ENCODE data around the gene CELF4. TPM values are rescaled to one million over a fixed set of nuclear protein-coding genes. Genes with fewer than 3 reads are reported as not detected.

The CELF4 gene
- total RNA-seq, 2 experiments from 2014 or later = not detected

DNA sequence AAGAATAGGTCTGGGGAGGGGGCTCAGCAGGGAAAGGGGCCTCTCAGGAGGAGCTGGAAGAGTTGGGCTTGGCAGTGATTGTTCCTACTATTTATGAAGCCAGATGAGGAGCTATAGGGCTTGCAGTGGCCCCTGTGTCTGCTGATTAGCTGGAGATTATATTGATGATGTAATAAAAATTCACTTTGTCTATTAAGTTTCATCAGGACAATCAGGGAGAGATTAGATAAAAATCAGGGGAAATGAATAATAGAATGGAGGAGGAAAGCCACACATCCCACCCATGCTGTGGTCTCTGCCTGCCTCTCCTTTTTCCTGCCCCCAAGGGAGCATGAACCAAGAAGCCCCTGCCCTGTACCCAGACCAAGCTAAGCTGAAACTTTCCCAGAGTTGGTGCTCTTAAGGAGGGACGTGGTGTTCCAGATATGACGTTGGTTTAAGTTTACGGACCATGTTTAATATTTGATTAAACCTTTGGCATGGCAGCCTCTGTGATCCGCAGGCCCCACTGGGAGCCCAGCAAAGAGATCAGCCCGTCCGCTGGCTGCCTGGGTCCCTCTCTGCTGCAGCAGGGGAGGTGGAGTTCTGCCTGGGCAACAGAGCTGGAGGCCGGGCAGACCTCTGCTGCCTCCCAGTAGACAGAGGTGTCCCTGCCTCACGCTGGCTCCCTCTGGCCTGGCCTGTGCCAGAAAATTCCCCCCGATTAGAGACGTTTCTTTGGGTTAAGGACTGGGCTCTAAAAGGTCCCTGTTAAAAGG lies 15.3 kb downstream of the CELF4 start:
- peaks cover 1% of the 10 kb centered on the region for H3K27me3 Mint-ChIP-seq
- POLR2A ChIA-PET = no interaction called here
- no peaks in the 10 kb centered on the region for H3K9me3 Mint-ChIP-seq
- H3K4me1 Mint-ChIP-seq = no peaks in the 10 kb centered on the region
- DNase-seq (no peak), ATAC-seq (ENCODE audit: low read depth) (no peak)
- no peak overlapping the region for H3K4me3 Mint-ChIP-seq
- no peak overlapping the region for H3K27ac Mint-ChIP-seq
- H3K36me3 Mint-ChIP-seq = no peaks in the 10 kb centered on the region

DNA sequence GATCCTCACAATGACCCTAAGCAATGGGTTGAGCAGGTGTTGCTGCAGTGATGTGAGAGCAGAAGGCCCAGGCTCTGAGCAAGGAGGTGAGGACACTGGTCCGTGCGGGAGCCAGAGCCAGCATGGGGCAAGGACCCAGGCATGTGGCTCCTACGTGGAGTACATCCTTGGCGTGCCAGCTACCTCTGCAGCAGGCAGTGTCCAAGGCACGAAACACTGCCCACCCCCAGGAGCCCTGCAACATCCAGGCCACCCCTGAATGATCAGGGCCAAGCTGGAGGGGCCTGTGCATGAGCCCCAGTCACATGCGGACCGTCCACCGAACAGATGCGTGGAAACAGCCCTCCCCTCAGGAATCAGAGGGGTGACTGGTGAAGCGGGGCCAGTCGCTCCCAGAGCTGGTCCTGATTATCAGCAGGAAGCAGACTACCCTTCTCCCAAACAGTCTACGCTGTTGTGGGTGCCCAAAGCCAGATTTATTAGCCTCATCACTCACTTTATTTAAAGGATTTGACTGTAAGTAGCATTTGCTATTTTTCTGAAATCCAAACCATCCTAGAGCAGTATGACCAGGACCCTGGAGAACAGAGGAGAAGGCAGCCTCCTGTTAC lies 16.8 kb downstream of the CELF4 start:
- no peaks in the 10 kb centered on the region for H3K4me1 Mint-ChIP-seq
- H3K4me3 Mint-ChIP-seq = no peak overlapping the region
- no peak overlapping the region for H3K27ac Mint-ChIP-seq
- DNase-seq = no peak
- H3K36me3 Mint-ChIP-seq = no peaks in the 10 kb centered on the region
- POLR2A ChIA-PET = no interaction called here
- ATAC-seq (ENCODE audit: low read depth) = no peak
- H3K9me3 Mint-ChIP-seq = no peaks in the 10 kb centered on the region
- peaks cover 1% of the 10 kb centered on the region for H3K27me3 Mint-ChIP-seq

GRCh38 chr18:37547196-37547827 lies 18.3 kb downstream of the CELF4 start:
- Mint-ChIP-seq H3K9me3 (no peaks in the 10 kb centered on the region), H3K27me3 (peaks cover 1% of the 10 kb centered on the region), H3K27ac (no peak overlapping the region), H3K36me3 (no peaks in the 10 kb centered on the region), H3K4me3 (no peak overlapping the region), H3K4me1 (no peaks in the 10 kb centered on the region)
- POLR2A ChIA-PET = no interaction called here
- DNase-seq (no peak), ATAC-seq (ENCODE audit: low read depth) (no peak)

DNA sequence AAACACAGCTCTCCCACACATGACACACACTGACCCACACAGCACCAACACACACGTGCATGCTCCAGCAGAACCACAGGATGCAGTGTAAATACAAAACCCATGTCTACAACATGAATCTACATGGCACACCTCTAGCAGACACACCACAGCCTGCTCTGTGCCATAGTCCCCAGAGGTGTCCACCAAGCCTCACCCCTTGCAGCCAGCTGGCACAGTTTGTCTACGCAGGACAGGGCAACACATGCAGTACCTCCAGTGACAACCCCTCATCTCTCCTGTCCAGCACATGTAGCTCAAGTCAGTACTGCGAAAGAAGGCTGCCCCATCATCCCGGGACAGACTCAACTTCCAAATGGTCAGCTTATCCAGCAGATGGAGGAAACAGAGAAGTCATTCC lies 18.9 kb downstream of the CELF4 start:
- H3K36me3 Mint-ChIP-seq = no peaks in the 10 kb centered on the region
- H3K4me3 Mint-ChIP-seq = no peak overlapping the region
- DNase-seq (no peak), ATAC-seq (ENCODE audit: low read depth) (no peak)
- peaks cover 2% of the 10 kb centered on the region for H3K27me3 Mint-ChIP-seq
- POLR2A ChIA-PET = no interaction called here
- H3K4me1 Mint-ChIP-seq = no peaks in the 10 kb centered on the region
- H3K9me3 Mint-ChIP-seq = no peaks in the 10 kb centered on the region
- H3K27ac Mint-ChIP-seq = no peak overlapping the region

GRCh38 chr18:37546272-37546537 lies 19.4 kb downstream of the CELF4 start:
- DNase-seq = no peak

DNA sequence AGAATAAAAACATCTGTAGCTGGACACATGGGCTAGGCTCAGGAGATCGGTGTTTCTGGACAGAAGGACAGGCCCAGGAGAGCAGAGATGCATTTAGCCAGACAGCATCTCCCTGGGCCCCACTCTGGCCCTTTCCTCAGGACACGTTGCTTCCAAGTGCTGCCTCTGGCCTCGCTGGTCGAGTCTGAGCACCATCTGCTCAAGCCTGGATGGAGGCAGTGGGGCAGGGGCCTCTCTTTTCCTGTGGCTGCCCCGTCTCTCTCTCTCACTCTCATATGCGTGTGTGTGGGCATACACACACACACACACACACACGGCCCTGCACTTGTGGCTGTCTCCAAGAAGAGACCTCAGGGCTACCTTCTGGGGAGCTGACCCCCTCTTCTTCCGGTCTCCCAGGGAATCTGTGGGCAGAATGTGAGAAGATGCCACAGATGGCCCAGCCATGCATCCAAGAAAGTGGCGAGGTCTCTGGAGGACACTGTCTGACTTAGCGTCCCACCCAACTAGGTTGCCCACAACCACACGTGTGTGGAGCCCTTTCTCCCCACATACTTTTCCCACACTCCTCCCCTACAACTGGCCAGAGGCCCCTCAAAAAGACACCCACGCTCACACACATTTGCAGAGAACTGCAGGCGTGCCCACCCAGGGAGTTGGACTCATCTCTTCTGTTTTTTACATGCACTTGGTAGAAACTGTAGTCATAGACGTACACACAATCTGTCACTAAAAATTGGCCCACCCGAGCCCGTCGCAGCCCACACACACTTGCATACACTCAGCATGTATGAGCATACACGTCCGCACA lies 19.9 kb downstream of the CELF4 start:
- DNase-seq = no peak
- H3K27me3 Mint-ChIP-seq = peaks cover 4% of the 10 kb centered on the region
- no peak overlapping the region for H3K27ac Mint-ChIP-seq
- H3K4me3 Mint-ChIP-seq = no peak overlapping the region
- POLR2A ChIA-PET = no interaction called here
- no peaks in the 10 kb centered on the region for H3K9me3 Mint-ChIP-seq
- no peaks in the 10 kb centered on the region for H3K36me3 Mint-ChIP-seq
- H3K4me1 Mint-ChIP-seq = no peaks in the 10 kb centered on the region
- no peak for ATAC-seq (ENCODE audit: low read depth)

More at GRCh38 chr18:37546272-37546537, 19.4 kb downstream of the CELF4 start:
- Mint-ChIP-seq H3K4me1 (no peaks in the 10 kb centered on the region), H3K9me3 (no peaks in the 10 kb centered on the region), H3K4me3 (no peak overlapping the region), H3K27me3 (peaks cover 4% of the 10 kb centered on the region), H3K27ac (no peak overlapping the region), H3K36me3 (no peaks in the 10 kb centered on the region)
- no peak for ATAC-seq (ENCODE audit: low read depth)
- POLR2A ChIA-PET = no interaction called here

GRCh38 chr18:37544713-37545112 lies 20.9 kb downstream of the CELF4 start:
- H3K4me1 Mint-ChIP-seq = no peaks in the 10 kb centered on the region
- peaks cover 2% of the 10 kb centered on the region for H3K27me3 Mint-ChIP-seq
- POLR2A ChIA-PET = no interaction called here
- DNase-seq (no peak), ATAC-seq (ENCODE audit: low read depth) (no peak)
- H3K27ac Mint-ChIP-seq = no peak overlapping the region
- H3K9me3 Mint-ChIP-seq = no peaks in the 10 kb centered on the region
- H3K36me3 Mint-ChIP-seq = no peaks in the 10 kb centered on the region
- no peak overlapping the region for H3K4me3 Mint-ChIP-seq

DNA sequence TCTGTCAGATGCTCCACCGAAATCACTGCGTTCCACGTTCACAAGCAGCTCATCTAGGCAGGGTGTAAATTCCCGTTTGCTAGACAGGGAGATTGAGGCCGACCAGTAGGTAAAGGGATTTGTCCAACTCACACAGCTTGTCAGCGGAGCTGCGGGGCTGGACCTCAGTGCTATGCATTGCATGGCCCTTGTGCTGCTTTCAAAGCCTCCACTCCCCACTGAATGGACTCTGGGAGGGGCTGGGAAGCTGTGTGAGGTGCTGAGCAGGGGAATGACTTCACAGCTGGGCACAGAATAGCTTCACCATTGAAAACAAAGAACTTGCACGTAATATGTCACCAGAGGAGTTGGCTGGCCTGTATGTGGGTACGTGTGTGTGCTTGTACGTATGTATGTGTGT lies 21.4 kb downstream of the CELF4 start:
- Mint-ChIP-seq H3K27ac (no peak overlapping the region), H3K9me3 (no peaks in the 10 kb centered on the region), H3K27me3 (peaks cover 2% of the 10 kb centered on the region), H3K36me3 (no peaks in the 10 kb centered on the region), H3K4me3 (no peak overlapping the region), H3K4me1 (no peaks in the 10 kb centered on the region)
- no peak for ATAC-seq (ENCODE audit: low read depth)
- no peak for DNase-seq
- POLR2A ChIA-PET = interaction anchor here (0.6 kb wide), 1 partner anchor 233 kb away, joined by 3 read pairs; no protein-coding TSS in a partner anchor

DNA sequence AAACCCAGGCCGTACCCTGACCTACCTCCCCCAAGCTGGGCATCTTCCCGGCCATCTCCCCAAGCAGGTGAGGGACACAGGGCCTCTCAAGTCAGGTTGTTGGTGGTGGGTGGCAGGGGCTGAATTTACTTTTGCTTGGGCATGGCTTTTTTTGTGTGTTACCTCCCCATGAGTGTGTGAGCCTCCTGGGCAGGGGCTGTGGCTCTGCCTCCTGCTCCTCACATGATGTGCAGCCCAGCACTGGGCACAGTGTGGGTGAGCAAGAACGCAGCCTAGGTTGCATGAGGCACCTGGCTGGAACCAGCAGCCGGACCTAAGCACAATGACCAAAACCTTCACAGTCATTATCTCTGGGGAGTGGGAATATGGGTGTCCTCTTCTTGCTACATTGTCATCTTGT lies 22.3 kb downstream of the CELF4 start:
- Mint-ChIP-seq H3K27ac (no peak overlapping the region), H3K4me1 (no peaks in the 10 kb centered on the region), H3K36me3 (no peaks in the 10 kb centered on the region), H3K9me3 (no peaks in the 10 kb centered on the region), H3K4me3 (no peak overlapping the region), H3K27me3 (peaks cover 5% of the 10 kb centered on the region)
- POLR2A ChIA-PET = no interaction called here
- DNase-seq (no peak), ATAC-seq (ENCODE audit: low read depth) (no peak)

- DNase-seq (no peak), ATAC-seq (ENCODE audit: low read depth) (no peak)
- Mint-ChIP-seq H3K9me3 (no peaks in the 10 kb centered on the region), H3K27ac (no peak overlapping the region), H3K4me1 (no peaks in the 10 kb centered on the region), H3K36me3 (no peaks in the 10 kb centered on the region), H3K4me3 (no peak overlapping the region), H3K27me3 (peaks cover 8% of the 10 kb centered on the region)
- POLR2A ChIA-PET = no interaction called here
These were observed 24.1 kb downstream of the CELF4 start for GRCh38 chr18:37541517-37541916.

DNA sequence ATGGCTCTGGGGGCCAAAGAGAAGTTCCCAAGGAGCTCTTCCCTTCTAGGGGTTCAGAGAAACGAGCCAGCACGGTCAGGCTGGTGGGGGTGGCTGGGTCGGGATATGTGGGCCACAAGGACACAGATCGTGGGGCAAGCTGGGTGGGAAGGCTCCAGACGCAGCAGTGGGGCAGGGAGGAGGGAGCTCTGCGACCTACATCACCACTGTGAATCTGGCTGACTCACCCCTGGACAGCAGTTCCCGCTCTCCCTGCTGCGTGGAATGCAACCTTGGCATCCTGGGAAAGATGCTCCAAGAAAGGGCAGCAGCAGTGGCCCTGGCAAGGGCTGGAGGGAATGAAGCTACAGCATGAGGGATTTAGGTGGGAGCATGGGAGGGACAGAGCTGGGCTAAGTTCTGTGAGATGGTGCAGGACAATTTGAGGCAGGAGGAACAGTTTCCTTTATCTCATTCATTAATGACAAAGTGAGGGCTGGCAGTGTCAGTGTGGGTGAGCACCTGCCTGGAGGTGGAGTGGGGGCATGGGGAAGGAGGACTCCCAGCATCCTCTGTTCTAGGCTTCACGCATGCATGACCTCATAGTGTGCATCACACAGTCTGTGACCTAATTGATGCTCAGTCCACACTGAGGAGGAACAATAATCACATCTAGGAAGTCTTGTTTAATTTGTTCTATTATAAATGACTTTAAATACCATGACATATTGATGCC lies 25.0 kb downstream of the CELF4 start:
- H3K9me3 Mint-ChIP-seq = no peaks in the 10 kb centered on the region

DNA sequence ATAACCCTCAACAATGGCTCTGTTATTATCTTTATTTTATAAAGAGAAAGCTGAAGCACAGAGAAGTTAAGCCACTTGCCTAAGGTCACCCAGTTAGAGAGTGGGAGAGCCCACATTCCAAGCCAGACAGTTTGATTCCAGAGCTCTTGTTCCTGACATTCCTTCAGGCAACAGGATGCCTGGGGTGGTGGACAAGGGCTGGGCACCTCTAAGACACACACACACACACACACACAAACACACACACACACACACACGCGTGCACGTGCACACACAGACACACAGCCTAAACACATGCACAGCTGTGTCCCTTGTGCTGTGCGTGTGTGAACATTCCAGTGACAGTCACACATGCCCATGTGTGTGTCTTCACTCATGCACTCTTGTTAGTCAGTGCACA lies 26.4 kb downstream of the CELF4 start:
- POLR2A ChIA-PET = no interaction called here
- H3K27me3 Mint-ChIP-seq = peaks cover 8% of the 10 kb centered on the region
- no peak overlapping the region for H3K4me3 Mint-ChIP-seq
- H3K36me3 Mint-ChIP-seq = no peaks in the 10 kb centered on the region
- H3K9me3 Mint-ChIP-seq = no peaks in the 10 kb centered on the region
- H3K27ac Mint-ChIP-seq = no peak overlapping the region
- ATAC-seq (ENCODE audit: low read depth) (no peak), DNase-seq (no peak)
- no peaks in the 10 kb centered on the region for H3K4me1 Mint-ChIP-seq

More for the DNA sequence above, 25.0 kb downstream of the CELF4 start:
- ATAC-seq (ENCODE audit: low read depth) = no peak
- H3K4me3 Mint-ChIP-seq = no peak overlapping the region
- no peak overlapping the region for H3K27ac Mint-ChIP-seq
- peaks cover 8% of the 10 kb centered on the region for H3K27me3 Mint-ChIP-seq
- DNase-seq = no peak
- H3K36me3 Mint-ChIP-seq = no peaks in the 10 kb centered on the region
- POLR2A ChIA-PET = no interaction called here
- H3K4me1 Mint-ChIP-seq = no peaks in the 10 kb centered on the region

DNA sequence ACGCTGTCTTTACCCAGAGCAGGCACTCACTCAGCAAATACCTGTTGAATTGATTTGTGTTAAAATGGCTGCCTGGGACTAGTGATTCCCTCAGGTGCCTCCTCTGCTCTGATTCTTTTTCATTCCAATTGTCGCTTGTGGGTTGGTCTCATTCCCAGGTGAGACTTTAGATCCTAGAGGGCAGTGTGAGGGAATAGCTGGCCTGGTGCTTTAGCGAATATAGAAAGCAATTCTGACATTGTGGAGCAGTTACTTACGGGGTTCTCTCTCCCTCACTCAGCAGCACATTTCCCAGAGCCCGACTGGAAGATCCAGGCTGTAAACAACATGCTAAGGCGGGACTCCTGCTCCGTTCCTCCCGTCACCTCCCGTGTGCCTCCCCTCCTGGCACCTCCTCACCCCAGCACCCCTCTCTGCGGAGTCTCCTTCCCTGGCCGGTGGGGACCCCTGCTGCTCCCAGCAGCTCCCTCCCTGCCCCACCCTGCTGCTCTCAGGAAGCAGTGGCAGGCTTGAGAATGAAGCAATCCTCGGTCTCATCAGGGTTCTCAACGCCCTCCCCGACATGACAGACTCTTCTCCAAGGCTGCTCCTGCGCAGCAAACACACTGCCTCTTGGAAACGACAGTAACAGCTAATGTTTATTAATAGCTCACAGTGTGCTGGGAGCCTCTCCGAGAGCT lies 26.9 kb downstream of the CELF4 start:
- no peak overlapping the region for H3K27ac Mint-ChIP-seq
- ATAC-seq (ENCODE audit: low read depth) (no peak), DNase-seq (no peak)
- H3K27me3 Mint-ChIP-seq = peaks cover 8% of the 10 kb centered on the region
- H3K4me1 Mint-ChIP-seq = no peaks in the 10 kb centered on the region
- H3K4me3 Mint-ChIP-seq = no peak overlapping the region
- H3K36me3 Mint-ChIP-seq = no peaks in the 10 kb centered on the region
- no peaks in the 10 kb centered on the region for H3K9me3 Mint-ChIP-seq
- POLR2A ChIA-PET = no interaction called here
